HG02970 (cell line): Measurements from ENCODE around the gene PKLR.
"Not testable (repeated sequence)": the region's sequence is repeated elsewhere in the genome, so short reads cannot be mapped to it uniquely, and the experiment has no call there.

Source experiments
- ATAC-seq: cut with Tn5 transposase; IDR thresholded peaks from one replicate; pipeline ENCODE4 v1.9.1; 2021; ENCODE audit warnings: mild to moderate bottlenecking, moderate library complexity, moderate number of reproducible peaks; ENCODE audit not compliant: unreplicated experiment, low FRiP score

The PKLR gene

GRCh38 chr1:155301342-155301841, at the start of gene PKLR:
TSS of gene PKLR (minus strand) at chr1:155301438. CDS start at chr1:155301395, 43 bp downstream.
- ATAC-seq = no peak

- ATAC-seq = no peak
These were observed 41.6 kb upstream of the PKLR start for GRCh38 chr1:155342842-155343241.

- ATAC-seq = no peak
These were observed 38.4 kb upstream of the PKLR start for GRCh38 chr1:155339515-155340097.

- no peak for ATAC-seq
These were observed 33.7 kb upstream of the PKLR start for GRCh38 chr1:155334962-155335361.

- no peak for ATAC-seq
These were observed 28.9 kb upstream of the PKLR start for GRCh38 chr1:155329980-155330598.

- ATAC-seq = not testable (repeated sequence)
These were observed 27.6 kb upstream of the PKLR start for GRCh38 chr1:155328856-155329255.

GRCh38 chr1:155327981-155328380, 26.7 kb upstream of the PKLR start:
- no peak for ATAC-seq

- no peak for ATAC-seq
These were observed 25.4 kb upstream of the PKLR start for GRCh38 chr1:155326631-155327037.

- ATAC-seq = no peak
These were observed 24.8 kb upstream of the PKLR start for GRCh38 chr1:155326020-155326526.

GRCh38 chr1:155325603-155325893, 24.3 kb upstream of the PKLR start:
- ATAC-seq = no peak

GRCh38 chr1:155324717-155325602, 23.7 kb upstream of the PKLR start:
- ATAC-seq = no peak

GRCh38 chr1:155324037-155324716, 22.9 kb upstream of the PKLR start:
- peak; percentile 53 for ATAC-seq

- ATAC-seq = peak; percentile 40
These were observed 22.4 kb upstream of the PKLR start for GRCh38 chr1:155323729-155324036.

- ATAC-seq = peak; percentile 44
These were observed 21.9 kb upstream of the PKLR start for GRCh38 chr1:155322953-155323728.

- no peak for ATAC-seq
These were observed 21.3 kb upstream of the PKLR start for GRCh38 chr1:155322571-155322952.

GRCh38 chr1:155321639-155322503, 20.6 kb upstream of the PKLR start:
- ATAC-seq = no peak

- no peak for ATAC-seq
These were observed 19.7 kb upstream of the PKLR start, which contains the start of gene RUSC1 for GRCh38 chr1:155320661-155321617. TSS of gene RUSC1 (plus strand) at chr1:155320894. CDS start at chr1:155321774, 880 bp downstream.

- no peak for ATAC-seq
These were observed 19.0 kb upstream of the PKLR start for GRCh38 chr1:155320252-155320651.
